Measurements from ENCODE around the gene TMC1. TPM values are rescaled to one million over a fixed set of nuclear protein-coding genes. Genes with fewer than 3 reads are reported as not detected.

The TMC1 gene
- total and polyA plus RNA-seq, 2 donors from 2014 or later = 0.25 to 1.2 TPM

DNA sequence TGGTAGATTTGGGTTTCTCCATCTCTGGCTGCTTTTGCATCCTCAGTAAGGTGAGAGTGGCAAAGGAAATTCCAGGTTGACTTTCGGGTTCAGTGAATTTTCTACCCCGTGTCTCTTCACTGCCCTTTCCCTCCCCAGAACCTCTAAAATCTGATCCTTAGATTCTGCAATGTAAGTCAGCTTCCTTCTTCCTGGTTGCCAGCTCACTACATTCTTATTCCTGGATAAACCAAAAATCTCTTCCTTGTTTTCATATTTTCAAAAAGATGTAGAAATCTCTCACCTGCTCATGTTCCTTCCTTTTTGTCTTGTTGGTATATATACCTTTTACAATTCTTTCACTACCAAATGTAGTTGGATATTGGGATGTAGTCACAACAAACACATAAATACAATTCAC, 145.8 kb downstream of the TMC1 start:
- intact Hi-C loops (cut with DNase I) = no loop called here

DNA sequence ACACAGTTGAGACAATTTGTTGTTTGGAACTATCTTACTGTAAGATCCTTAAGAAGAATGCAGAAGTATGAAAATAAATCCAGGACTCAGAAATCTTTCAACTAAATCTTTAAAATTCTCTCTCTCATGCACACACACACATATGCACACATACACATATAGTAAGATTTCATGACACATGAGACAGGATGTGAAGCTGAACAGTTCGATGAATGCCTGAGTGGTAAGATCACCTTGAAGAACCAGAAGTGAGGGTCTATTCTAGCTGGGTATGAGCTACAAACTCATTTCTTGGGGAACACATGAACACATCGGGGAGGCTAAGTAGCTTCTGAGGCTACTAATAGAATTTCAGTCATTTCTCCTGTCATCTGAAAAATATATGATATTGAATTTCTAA, 153.6 kb downstream of the TMC1 start:
- FAIRE-seq = no peak
- Histone ChIP-seq H3K27ac (ENCODE audit: low read depth in 2 of 2, low read length in 2 of 2) (no peak overlapping the region), H3K4me1 (ENCODE audit: control insufficient read depth in 2 of 3, insufficient read depth in 2 of 3, low read depth in 1 of 3, low read length in 3 of 3) (no peaks in the 10 kb centered on the region), H3K4me3 (ENCODE audit: low read length in 3 of 3) (no peak overlapping the region), H3K9ac (ENCODE audit: low read length in 3 of 3) (no peak overlapping the region), H3K9me3 (ENCODE audit: control insufficient read depth in 2 of 3, insufficient read depth in 1 of 3, low read length in 3 of 3) (no peaks in the 10 kb centered on the region), H3K36me3 (ENCODE audit: control insufficient read depth in 2 of 3, insufficient read depth in 3 of 3, low read length in 3 of 3) (no peaks in the 10 kb centered on the region), H3K27me3 (ENCODE audit: control insufficient read depth, insufficient read depth, low read length) (no peaks in the 10 kb centered on the region)
- no peak for DNase-seq
- TF ChIP-seq, protein P1, sequence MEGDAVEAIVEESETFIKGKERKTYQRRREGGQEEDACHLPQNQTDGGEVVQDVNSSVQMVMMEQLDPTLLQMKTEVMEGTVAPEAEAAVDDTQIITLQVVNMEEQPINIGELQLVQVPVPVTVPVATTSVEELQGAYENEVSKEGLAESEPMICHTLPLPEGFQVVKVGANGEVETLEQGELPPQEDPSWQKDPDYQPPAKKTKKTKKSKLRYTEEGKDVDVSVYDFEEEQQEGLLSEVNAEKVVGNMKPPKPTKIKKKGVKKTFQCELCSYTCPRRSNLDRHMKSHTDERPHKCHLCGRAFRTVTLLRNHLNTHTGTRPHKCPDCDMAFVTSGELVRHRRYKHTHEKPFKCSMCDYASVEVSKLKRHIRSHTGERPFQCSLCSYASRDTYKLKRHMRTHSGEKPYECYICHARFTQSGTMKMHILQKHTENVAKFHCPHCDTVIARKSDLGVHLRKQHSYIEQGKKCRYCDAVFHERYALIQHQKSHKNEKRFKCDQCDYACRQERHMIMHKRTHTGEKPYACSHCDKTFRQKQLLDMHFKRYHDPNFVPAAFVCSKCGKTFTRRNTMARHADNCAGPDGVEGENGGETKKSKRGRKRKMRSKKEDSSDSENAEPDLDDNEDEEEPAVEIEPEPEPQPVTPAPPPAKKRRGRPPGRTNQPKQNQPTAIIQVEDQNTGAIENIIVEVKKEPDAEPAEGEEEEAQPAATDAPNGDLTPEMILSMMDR (IDR thresholded peaks at IDR 0.05; ENCODE audit: borderline replicate concordance, extremely low read depth, insufficient read depth) = no peak
- intact Hi-C loops (cut with DNase I) = no loop called here

More for the DNA sequence above, 145.8 kb downstream of the TMC1 start:
- FAIRE-seq (no peak), DNase-seq (no peak)
- Histone ChIP-seq H3K27ac (ENCODE audit: low read depth in 2 of 2, low read length in 2 of 2) (no peak overlapping the region), H3K4me3 (ENCODE audit: low read length in 3 of 3) (no peak overlapping the region), H3K9ac (ENCODE audit: low read length in 3 of 3) (no peak overlapping the region), H3K27me3 (ENCODE audit: control insufficient read depth, insufficient read depth, low read length) (no peaks in the 10 kb centered on the region), H3K4me1 (ENCODE audit: control insufficient read depth in 2 of 3, insufficient read depth in 2 of 3, low read depth in 1 of 3, low read length in 3 of 3) (no peaks in the 10 kb centered on the region), H3K9me3 (ENCODE audit: control insufficient read depth in 2 of 3, insufficient read depth in 1 of 3, low read length in 3 of 3) (no peaks in the 10 kb centered on the region), H3K36me3 (ENCODE audit: control insufficient read depth in 2 of 3, insufficient read depth in 3 of 3, low read length in 3 of 3) (no peaks in the 10 kb centered on the region)
- TF ChIP-seq, protein P1 (IDR thresholded peaks at IDR 0.05; ENCODE audit: borderline replicate concordance, extremely low read depth, insufficient read depth) = no peak

DNA sequence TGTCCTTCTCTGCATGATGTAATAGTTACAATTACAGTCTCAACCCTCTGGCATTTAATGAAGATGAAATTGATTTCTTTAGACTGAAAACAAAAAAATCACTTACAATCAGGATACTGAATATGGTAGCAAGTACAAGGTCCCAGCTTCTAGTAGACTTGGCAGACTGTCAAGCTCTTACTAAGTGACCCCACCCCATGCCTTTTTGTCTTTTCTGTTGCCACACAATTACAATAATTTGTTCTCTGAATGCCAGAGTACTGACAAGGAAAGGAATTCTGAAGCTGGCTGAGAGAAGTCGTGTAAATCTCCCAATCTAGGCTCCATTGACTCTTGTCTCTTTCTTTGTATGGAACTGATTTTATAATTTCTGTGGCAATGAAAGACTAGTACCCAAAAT, 154.2 kb downstream of the TMC1 start:
- no peaks in the 10 kb centered on the region for H3K9me3 ChIP-seq (ENCODE audit: control insufficient read depth in 2 of 3, insufficient read depth in 1 of 3, low read length in 3 of 3)
- no peak overlapping the region for H3K27ac ChIP-seq (ENCODE audit: low read depth in 2 of 2, low read length in 2 of 2)
- FAIRE-seq (no peak), DNase-seq (no peak)
- H3K4me3 ChIP-seq (ENCODE audit: low read length in 3 of 3) = no peak overlapping the region
- H3K27me3 ChIP-seq (ENCODE audit: control insufficient read depth, insufficient read depth, low read length) = no peaks in the 10 kb centered on the region
- no peaks in the 10 kb centered on the region for H3K4me1 ChIP-seq (ENCODE audit: control insufficient read depth in 2 of 3, insufficient read depth in 2 of 3, low read depth in 1 of 3, low read length in 3 of 3)
- intact Hi-C loops (cut with DNase I) = no loop called here
- TF ChIP-seq, protein P1 (IDR thresholded peaks at IDR 0.05; ENCODE audit: borderline replicate concordance, extremely low read depth, insufficient read depth) = no peak
- no peaks in the 10 kb centered on the region for H3K36me3 ChIP-seq (ENCODE audit: control insufficient read depth in 2 of 3, insufficient read depth in 3 of 3, low read length in 3 of 3)
- H3K9ac ChIP-seq (ENCODE audit: low read length in 3 of 3) = no peak overlapping the region

DNA sequence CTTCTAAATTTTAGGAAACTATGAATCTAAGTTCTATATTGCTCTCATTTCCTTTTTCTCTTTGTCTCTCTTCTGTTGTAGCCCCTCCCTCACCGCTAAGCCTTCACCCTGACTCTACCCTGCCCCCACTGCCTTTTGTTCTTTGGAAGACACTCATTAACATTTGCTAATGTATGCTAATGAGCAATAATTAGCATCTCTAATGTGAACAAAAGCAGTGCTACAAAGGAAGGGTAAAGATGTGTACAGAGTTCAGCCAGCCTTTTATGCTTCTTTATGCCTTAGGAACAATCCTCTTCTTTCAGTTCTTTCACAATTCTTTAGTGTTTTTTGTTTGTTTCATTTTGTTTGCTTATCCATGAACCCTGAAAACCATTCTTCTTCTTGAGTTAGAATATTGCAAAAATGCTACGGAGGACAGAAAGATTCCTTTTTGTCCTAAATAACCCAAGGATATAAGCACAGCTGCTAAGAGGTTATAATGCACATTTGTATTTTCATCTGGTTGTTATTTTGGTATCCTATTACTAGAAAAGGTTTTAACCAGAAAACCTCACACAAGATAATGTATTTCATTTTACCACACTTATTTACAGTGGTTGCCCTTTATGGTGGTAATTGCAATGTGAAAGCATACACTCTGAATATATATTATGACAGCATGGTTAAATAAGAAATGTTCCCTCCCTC, 159.3 kb downstream of the TMC1 start:
- no peak overlapping the region for H3K27ac ChIP-seq (ENCODE audit: low read depth in 2 of 2, low read length in 2 of 2)
- H3K27me3 ChIP-seq (ENCODE audit: control insufficient read depth, insufficient read depth, low read length) = no peaks in the 10 kb centered on the region
- intact Hi-C loops (cut with DNase I) = no loop called here
- H3K4me3 ChIP-seq (ENCODE audit: low read length in 3 of 3) = no peak overlapping the region
- FAIRE-seq (no peak), DNase-seq (no peak)
- no peaks in the 10 kb centered on the region for H3K36me3 ChIP-seq (ENCODE audit: control insufficient read depth in 2 of 3, insufficient read depth in 3 of 3, low read length in 3 of 3)
- H3K4me1 ChIP-seq (ENCODE audit: control insufficient read depth in 2 of 3, insufficient read depth in 2 of 3, low read depth in 1 of 3, low read length in 3 of 3) = no peaks in the 10 kb centered on the region
- H3K9ac ChIP-seq (ENCODE audit: low read length in 3 of 3) = no peak overlapping the region
- TF ChIP-seq, protein P1 (IDR thresholded peaks at IDR 0.05; ENCODE audit: borderline replicate concordance, extremely low read depth, insufficient read depth) = no peak
- no peaks in the 10 kb centered on the region for H3K9me3 ChIP-seq (ENCODE audit: control insufficient read depth in 2 of 3, insufficient read depth in 1 of 3, low read length in 3 of 3)
